ENCODE measurements around the gene GNAI3. TPM values are rescaled to one million over a fixed set of nuclear protein-coding genes. Genes with fewer than 3 reads are reported as not detected.

Gene GNAI3
- total and polyA plus RNA-seq, 2 of the 13 experiments (the other 11 are each of a cell fraction or from before 2014, with no cell fraction given) = 4.3 to 9.0 TPM

- TF ChIP-seq ZBTB46 (CRISPR knock-in tag; IDR thresholded peaks at IDR 0.05; ENCODE audit: borderline replicate concordance) = no peak
- no peak for TF ChIP-seq ZMYM2 (CRISPR knock-in tag; IDR thresholded peaks at IDR 0.05)
- no peak for TF ChIP-seq HES4 (CRISPR knock-in tag; IDR thresholded peaks at IDR 0.05; ENCODE audit: borderline replicate concordance)
- TF ChIP-seq MEIS1 (CRISPR knock-in tag; IDR thresholded peaks at IDR 0.05; ENCODE audit: borderline replicate concordance) = no peak
- TF ChIP-seq ZNF232 (CRISPR knock-in tag; IDR thresholded peaks at IDR 0.05; ENCODE audit: borderline replicate concordance) = no peak
- no peak for TF ChIP-seq ATF7 (IDR thresholded peaks at IDR 0.05)
- no peak for TF ChIP-seq ATF7 (CRISPR knock-in tag; IDR thresholded peaks at IDR 0.05)
- TF ChIP-seq ZNF775 (CRISPR knock-in tag; IDR thresholded peaks at IDR 0.05; ENCODE audit: borderline replicate concordance) = no peak
- no peak for TF ChIP-seq MIER2 (CRISPR knock-in tag; IDR thresholded peaks at IDR 0.05)
- TF ChIP-seq, protein P1, sequence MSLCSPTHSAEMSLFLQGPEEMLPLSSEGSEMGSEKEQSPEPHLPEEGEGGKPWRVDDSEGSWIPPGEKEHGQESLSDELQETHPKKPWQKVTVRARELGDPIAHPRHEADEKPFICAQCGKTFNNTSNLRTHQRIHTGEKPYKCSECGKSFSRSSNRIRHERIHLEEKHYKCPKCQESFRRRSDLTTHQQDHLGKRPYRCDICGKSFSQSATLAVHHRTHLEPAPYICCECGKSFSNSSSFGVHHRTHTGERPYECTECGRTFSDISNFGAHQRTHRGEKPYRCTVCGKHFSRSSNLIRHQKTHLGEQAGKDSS (CRISPR knock-in tag; IDR thresholded peaks at IDR 0.05; ENCODE audit: borderline replicate concordance, low read depth) = no peak
- no peak for TF ChIP-seq RAD51 (IDR thresholded peaks at IDR 0.05; ENCODE audit: borderline replicate concordance)
- 0 out of 2 replicates have a peak, but pooled peaks have one; percentile 66 for TF ChIP-seq ZNF776 (CRISPR knock-in tag; IDR thresholded peaks at IDR 0.05)
- no peak for TF ChIP-seq ZNF569 (CRISPR knock-in tag; IDR thresholded peaks at IDR 0.05; ENCODE audit: borderline replicate concordance)
- no peak for TF ChIP-seq ZBTB39 (CRISPR knock-in tag; IDR thresholded peaks at IDR 0.05)
- no peak for TF ChIP-seq ZSCAN29 (CRISPR knock-in tag; conservative IDR thresholded peaks at IDR 0.05)
- TF ChIP-seq, protein P2, sequence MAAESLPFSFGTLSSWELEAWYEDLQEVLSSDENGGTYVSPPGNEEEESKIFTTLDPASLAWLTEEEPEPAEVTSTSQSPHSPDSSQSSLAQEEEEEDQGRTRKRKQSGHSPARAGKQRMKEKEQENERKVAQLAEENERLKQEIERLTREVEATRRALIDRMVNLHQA (CRISPR knock-in tag; IDR thresholded peaks at IDR 0.05) = no peak
- TF ChIP-seq, protein P3, sequence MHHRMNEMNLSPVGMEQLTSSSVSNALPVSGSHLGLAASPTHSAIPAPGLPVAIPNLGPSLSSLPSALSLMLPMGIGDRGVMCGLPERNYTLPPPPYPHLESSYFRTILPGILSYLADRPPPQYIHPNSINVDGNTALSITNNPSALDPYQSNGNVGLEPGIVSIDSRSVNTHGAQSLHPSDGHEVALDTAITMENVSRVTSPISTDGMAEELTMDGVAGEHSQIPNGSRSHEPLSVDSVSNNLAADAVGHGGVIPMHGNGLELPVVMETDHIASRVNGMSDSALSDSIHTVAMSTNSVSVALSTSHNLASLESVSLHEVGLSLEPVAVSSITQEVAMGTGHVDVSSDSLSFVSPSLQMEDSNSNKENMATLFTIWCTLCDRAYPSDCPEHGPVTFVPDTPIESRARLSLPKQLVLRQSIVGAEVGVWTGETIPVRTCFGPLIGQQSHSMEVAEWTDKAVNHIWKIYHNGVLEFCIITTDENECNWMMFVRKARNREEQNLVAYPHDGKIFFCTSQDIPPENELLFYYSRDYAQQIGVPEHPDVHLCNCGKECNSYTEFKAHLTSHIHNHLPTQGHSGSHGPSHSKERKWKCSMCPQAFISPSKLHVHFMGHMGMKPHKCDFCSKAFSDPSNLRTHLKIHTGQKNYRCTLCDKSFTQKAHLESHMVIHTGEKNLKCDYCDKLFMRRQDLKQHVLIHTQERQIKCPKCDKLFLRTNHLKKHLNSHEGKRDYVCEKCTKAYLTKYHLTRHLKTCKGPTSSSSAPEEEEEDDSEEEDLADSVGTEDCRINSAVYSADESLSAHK (CRISPR knock-in tag; IDR thresholded peaks at IDR 0.05; ENCODE audit: borderline replicate concordance) = no peak
- TF ChIP-seq BCL3 (CRISPR knock-in tag; IDR thresholded peaks at IDR 0.05) = no peak; the same call in none of the 2 replicates
- no peak for TF ChIP-seq SNAPC2 (CRISPR knock-in tag; IDR thresholded peaks at IDR 0.05)
- TF ChIP-seq ZNF605 (CRISPR knock-in tag; IDR thresholded peaks at IDR 0.05) = peak; percentile 84
These were observed 71.4 kb downstream of the GNAI3 start, which contains the start of the genes AMPD2 and GNAT2 (continued) for GRCh38 chr1:109619576-109620400.
